ENCODE data around the gene MAPKAPK5. TPM values are rescaled to one million over a fixed set of nuclear protein-coding genes. Genes with fewer than 3 reads are reported as not detected.
"Not testable (repeated sequence)": the region's sequence is repeated elsewhere in the genome, so short reads cannot be mapped to it uniquely, and the experiment has no call there.

MAPKAPK5 gene
- total and polyA plus RNA-seq, 5 donors from 2014 or later, result 27.5 to 61.1 (median 33.1) TPM

DNA sequence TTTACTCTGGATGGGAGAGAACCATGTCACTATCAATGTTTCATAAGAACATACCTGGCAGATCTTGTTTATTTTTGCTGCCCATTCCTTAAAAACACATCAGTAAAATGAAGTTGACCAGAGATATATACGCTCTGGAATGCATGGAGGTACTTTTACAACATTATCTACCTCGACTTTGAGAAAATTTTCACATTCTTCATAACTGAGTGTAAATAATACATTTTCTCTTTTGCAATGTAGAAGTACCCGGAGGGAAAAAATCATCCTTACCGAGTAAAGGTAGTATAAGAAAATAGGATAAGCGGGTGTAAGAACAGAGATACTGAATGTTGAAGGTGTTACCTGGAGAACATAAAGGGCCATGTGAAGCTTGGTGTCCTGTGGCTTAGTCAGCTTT lies 90.2 kb downstream of the MAPKAPK5 start:
- Mint-ChIP-seq H3K27ac (no peak overlapping the region), H3K36me3 (peaks cover 36% of the 10 kb centered on the region), H3K27me3 (no peaks in the 10 kb centered on the region), H3K4me1 (no peaks in the 10 kb centered on the region), H3K9me3 (no peaks in the 10 kb centered on the region), H3K4me3 (no peak overlapping the region)
- no peaks in the 10 kb centered on the region for H3K9me3 ChIP-seq (ENCODE audit: control insufficient read depth in 2 of 2, low read length in 2 of 2)
- H3K27me3 ChIP-seq (ENCODE audit: control insufficient read depth, insufficient read depth, low read length), result no peaks in the 10 kb centered on the region
- ATAC-seq (ENCODE audit: low read depth in 2 of 2) (no peak), DNase-seq (no peak)
- H3K4me3 ChIP-seq (ENCODE audit: low read depth, low read length), result no peak overlapping the region
- no peak overlapping the region for H3K27ac ChIP-seq (ENCODE audit: insufficient read depth, low read length, poor library complexity, severe bottlenecking)
- H3K36me3 ChIP-seq (ENCODE audit: control insufficient read depth, insufficient read depth, low read length), result peaks cover 34% of the 10 kb centered on the region
- H3K4me1 ChIP-seq (ENCODE audit: control insufficient read depth, insufficient read depth, low read length, poor library complexity, severe bottlenecking), result no peaks in the 10 kb centered on the region

DNA sequence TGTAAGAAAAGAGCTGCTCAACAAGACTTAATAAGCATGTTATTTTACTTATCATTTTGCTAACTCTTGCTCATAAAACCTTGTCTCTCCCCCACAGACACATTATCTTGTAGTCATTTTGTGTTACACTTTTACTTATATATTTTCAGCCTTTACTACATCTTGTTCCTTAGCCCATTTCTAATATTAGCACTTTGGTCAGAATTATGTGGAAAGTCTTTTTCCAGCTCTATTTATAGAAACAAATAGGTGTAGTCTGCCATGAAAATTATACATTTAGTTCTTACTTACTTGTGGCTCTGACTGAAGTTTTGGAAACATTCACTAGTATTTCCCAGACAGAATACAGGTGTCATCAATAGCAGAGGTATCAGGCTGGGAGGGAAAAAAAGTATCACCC lies 94.8 kb downstream of the MAPKAPK5 start:
- H3K27ac ChIP-seq (ENCODE audit: insufficient read depth, low read length, poor library complexity, severe bottlenecking), result no peak overlapping the region
- no peaks in the 10 kb centered on the region for H3K4me1 ChIP-seq (ENCODE audit: control insufficient read depth, insufficient read depth, low read length, poor library complexity, severe bottlenecking)
- H3K4me3 ChIP-seq (ENCODE audit: low read depth, low read length), result no peak overlapping the region
- Mint-ChIP-seq H3K27ac (no peak overlapping the region), H3K4me1 (peaks cover 0 to 7% (median 0%) of the 10 kb centered on the region in 4 donors), H3K4me3 (no peak overlapping the region), H3K27me3 (no peaks in the 10 kb centered on the region), H3K9me3 (peaks cover 0 to 2% (median 0%) of the 10 kb centered on the region in 7 donors), H3K36me3 (peaks cover 20% of the 10 kb centered on the region)
- no peak for ATAC-seq (ENCODE audit: low read depth in 2 of 2)
- H3K36me3 ChIP-seq (ENCODE audit: control insufficient read depth, insufficient read depth, low read length), result peaks cover 39% of the 10 kb centered on the region
- no peak for DNase-seq
- no peaks in the 10 kb centered on the region for H3K9me3 ChIP-seq (ENCODE audit: control insufficient read depth in 2 of 2, low read length in 2 of 2)
- no peaks in the 10 kb centered on the region for H3K27me3 ChIP-seq (ENCODE audit: control insufficient read depth, insufficient read depth, low read length)

DNA sequence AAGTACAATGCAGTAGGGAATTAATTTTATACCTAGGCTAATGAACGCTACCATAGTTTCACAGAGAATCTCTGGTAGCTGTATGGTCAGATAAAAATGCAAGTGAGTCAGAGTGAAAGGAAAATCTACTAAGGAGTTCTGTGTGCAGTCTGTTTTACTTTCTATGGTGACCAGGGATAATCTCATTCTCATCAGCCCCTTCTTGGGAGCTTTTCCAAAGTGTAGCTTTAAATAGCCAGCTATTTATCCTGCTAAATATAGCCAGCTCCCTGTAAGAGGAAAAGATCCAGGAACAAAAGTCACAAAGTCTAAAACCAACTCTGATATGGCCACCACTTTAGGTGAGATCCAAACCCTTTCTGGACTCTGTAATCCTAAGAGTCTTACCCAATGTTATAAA lies 95.4 kb downstream of the MAPKAPK5 start:
- peaks cover 0 to 2% (median 0%) of the 10 kb centered on the region in 7 donors for H3K9me3 Mint-ChIP-seq
- no peaks in the 10 kb centered on the region for H3K4me1 ChIP-seq (ENCODE audit: control insufficient read depth, insufficient read depth, low read length, poor library complexity, severe bottlenecking)
- no peak overlapping the region for H3K27ac Mint-ChIP-seq
- ATAC-seq (ENCODE audit: low read depth in 2 of 2) (no peak), DNase-seq (no peak)
- no peaks in the 10 kb centered on the region for H3K9me3 ChIP-seq (ENCODE audit: control insufficient read depth in 2 of 2, low read length in 2 of 2)
- no peak overlapping the region for H3K27ac ChIP-seq (ENCODE audit: insufficient read depth, low read length, poor library complexity, severe bottlenecking)
- peaks cover 15% of the 10 kb centered on the region for H3K36me3 Mint-ChIP-seq
- H3K4me3 Mint-ChIP-seq, result no peak overlapping the region
- peaks cover 0 to 7% (median 0%) of the 10 kb centered on the region in 4 donors for H3K4me1 Mint-ChIP-seq
- H3K27me3 Mint-ChIP-seq, result no peaks in the 10 kb centered on the region
- no peak overlapping the region for H3K4me3 ChIP-seq (ENCODE audit: low read depth, low read length)
- H3K36me3 ChIP-seq (ENCODE audit: control insufficient read depth, insufficient read depth, low read length), result peaks cover 33% of the 10 kb centered on the region
- no peaks in the 10 kb centered on the region for H3K27me3 ChIP-seq (ENCODE audit: control insufficient read depth, insufficient read depth, low read length)

DNA sequence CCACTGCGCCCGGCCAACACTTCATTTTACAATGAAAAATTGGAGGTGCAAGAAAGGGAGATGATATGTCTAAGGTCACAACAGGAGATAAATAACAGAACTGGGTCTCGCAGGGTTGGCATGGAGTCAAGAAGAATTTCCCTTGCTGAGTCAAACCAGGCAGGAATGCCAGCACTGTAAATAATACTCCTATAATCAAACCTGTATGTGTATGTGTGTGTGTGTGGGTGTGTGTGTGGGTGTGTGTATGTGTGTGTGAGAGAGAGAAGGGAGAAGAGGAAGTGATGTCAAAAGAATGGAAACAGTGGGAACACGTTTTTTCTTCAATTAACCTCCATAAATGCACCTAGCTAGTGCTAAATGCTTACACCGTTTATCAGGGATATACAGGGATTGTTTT lies 100.5 kb downstream of the MAPKAPK5 start:
- peak overlapping the region in 1 of 3 donors; percentile 8 for H3K27ac Mint-ChIP-seq
- H3K4me3 ChIP-seq (ENCODE audit: low read depth, low read length), result no peak overlapping the region
- peaks cover 3% of the 10 kb centered on the region for H3K36me3 Mint-ChIP-seq
- peaks cover 0 to 2% (median 0%) of the 10 kb centered on the region in 7 donors for H3K9me3 Mint-ChIP-seq
- H3K4me1 Mint-ChIP-seq, result peaks cover 5 to 11% (median 5%) of the 10 kb centered on the region in 4 donors
- DNase-seq (no peak), ATAC-seq (ENCODE audit: low read depth in 2 of 2) (no peak)
- H3K27me3 Mint-ChIP-seq, result no peaks in the 10 kb centered on the region
- H3K4me1 ChIP-seq (ENCODE audit: control insufficient read depth, insufficient read depth, low read length, poor library complexity, severe bottlenecking), result no peaks in the 10 kb centered on the region
- no peaks in the 10 kb centered on the region for H3K27me3 ChIP-seq (ENCODE audit: control insufficient read depth, insufficient read depth, low read length)
- H3K27ac ChIP-seq (ENCODE audit: insufficient read depth, low read length, poor library complexity, severe bottlenecking), result no peak overlapping the region
- no peak overlapping the region for H3K4me3 Mint-ChIP-seq
- H3K9me3 ChIP-seq (ENCODE audit: control insufficient read depth in 2 of 2, low read length in 2 of 2), result no peaks in the 10 kb centered on the region
- peaks cover 12% of the 10 kb centered on the region for H3K36me3 ChIP-seq (ENCODE audit: control insufficient read depth, insufficient read depth, low read length)

DNA sequence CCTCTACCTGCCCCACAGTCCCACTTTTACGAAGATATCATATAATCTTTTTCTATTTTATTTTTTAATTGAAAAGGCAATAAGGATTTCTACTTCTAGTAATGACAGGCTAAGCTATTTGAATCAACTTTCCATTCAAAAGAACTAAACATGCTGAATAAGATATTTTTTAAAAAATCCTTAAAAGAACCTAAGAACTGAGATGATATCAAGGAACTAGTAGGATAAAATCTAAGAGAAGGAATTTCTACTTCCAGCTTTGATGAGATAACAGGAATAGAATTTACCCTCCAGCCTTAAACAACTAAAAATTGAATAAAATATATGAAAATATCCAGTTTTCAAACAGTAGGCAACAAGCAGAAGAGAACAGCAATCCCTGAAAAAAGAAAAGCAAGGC lies 101.9 kb downstream of the MAPKAPK5 start:
- H3K36me3 Mint-ChIP-seq, result peaks cover 3% of the 10 kb centered on the region
- ATAC-seq (ENCODE audit: low read depth in 2 of 2) (no peak), DNase-seq (no peak)
- H3K4me1 Mint-ChIP-seq, result peaks cover 4 to 7% (median 5%) of the 10 kb centered on the region in 4 donors
- H3K27me3 ChIP-seq (ENCODE audit: control insufficient read depth, insufficient read depth, low read length), result no peaks in the 10 kb centered on the region
- H3K9me3 Mint-ChIP-seq, result peaks cover 0 to 2% (median 0%) of the 10 kb centered on the region in 7 donors
- no peak overlapping the region for H3K27ac Mint-ChIP-seq
- no peak overlapping the region for H3K27ac ChIP-seq (ENCODE audit: insufficient read depth, low read length, poor library complexity, severe bottlenecking)
- H3K9me3 ChIP-seq (ENCODE audit: control insufficient read depth in 2 of 2, low read length in 2 of 2), result no peaks in the 10 kb centered on the region
- no peak overlapping the region for H3K4me3 ChIP-seq (ENCODE audit: low read depth, low read length)
- H3K4me3 Mint-ChIP-seq, result no peak overlapping the region
- H3K4me1 ChIP-seq (ENCODE audit: control insufficient read depth, insufficient read depth, low read length, poor library complexity, severe bottlenecking), result no peaks in the 10 kb centered on the region
- H3K27me3 Mint-ChIP-seq, result no peaks in the 10 kb centered on the region
- H3K36me3 ChIP-seq (ENCODE audit: control insufficient read depth, insufficient read depth, low read length), result peaks cover 7% of the 10 kb centered on the region

DNA sequence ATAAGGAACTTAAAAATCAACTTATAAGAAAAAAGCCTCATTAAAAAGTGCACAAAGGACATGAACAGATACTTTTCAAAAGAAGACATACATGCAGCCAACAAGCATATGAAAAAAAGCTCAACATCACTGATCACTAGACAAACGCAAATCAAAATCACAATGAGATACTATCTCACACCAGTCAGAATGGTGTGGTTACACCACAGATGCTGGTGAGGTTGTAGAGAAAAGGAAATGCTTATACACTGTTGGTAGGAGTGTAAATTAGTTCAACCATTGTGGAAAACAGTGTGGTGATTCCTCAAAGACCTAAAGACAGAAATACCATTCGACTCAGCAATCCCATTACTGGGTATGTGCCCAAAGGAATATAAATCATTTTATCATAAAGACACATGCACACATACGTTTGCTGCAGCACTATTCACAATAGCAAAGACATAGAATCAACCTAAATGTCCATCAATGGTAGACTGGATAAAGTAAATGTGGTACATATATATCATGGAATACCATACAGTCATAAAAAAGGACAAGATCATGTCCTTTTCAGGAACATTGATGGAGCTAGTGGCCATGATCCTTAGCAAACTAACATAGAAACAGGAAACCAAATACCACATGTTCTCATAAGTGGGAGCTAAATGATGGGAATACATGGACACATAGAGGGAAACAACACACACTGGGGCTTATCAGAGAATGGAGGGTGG lies 109.1 kb downstream of the MAPKAPK5 start:
- not testable (repeated sequence) for H3K9me3 ChIP-seq (ENCODE audit: control insufficient read depth in 2 of 2, low read length in 2 of 2); H3K27me3 Mint-ChIP-seq; H3K4me3 Mint-ChIP-seq; H3K9me3 Mint-ChIP-seq; H3K27me3 ChIP-seq (ENCODE audit: control insufficient read depth, insufficient read depth, low read length); H3K27ac ChIP-seq (ENCODE audit: insufficient read depth, low read length, poor library complexity, severe bottlenecking); H3K4me1 ChIP-seq (ENCODE audit: control insufficient read depth, insufficient read depth, low read length, poor library complexity, severe bottlenecking)
- Mint-ChIP-seq H3K4me1 (peaks cover 21 to 38% (median 29%) of the 10 kb centered on the region in 4 donors), H3K27ac (peak overlapping the region in 1 of 3 donors; percentile 31), H3K36me3 (peaks cover 29% of the 10 kb centered on the region)
- ATAC-seq (ENCODE audit: low read depth in 2 of 2) (peak; percentile 52 to 67), DNase-seq (peak in 2 of 3 donors; percentile 31 to 41)
- peaks cover 16% of the 10 kb centered on the region for H3K36me3 ChIP-seq (ENCODE audit: control insufficient read depth, insufficient read depth, low read length)
- peak overlapping the region; percentile 34 for H3K4me3 ChIP-seq (ENCODE audit: low read depth, low read length)

Other genes starting within 250 kb of the MAPKAPK5 start
- 43.1 TPM for gene ATXN2, start 242.9 kb upstream of the MAPKAPK5 start, total RNA-seq
- 10 to 100 TPM in 3 of 4 donors, 1 to 10 TPM in 1; 9.7 to 15.5 (median 14.3) TPM for gene ATXN2, start 242.9 kb upstream of the MAPKAPK5 start, polyA plus RNA-seq
- gene BRAP, start 156.3 kb upstream of the MAPKAPK5 start, total RNA-seq, result 23.7 TPM
- gene BRAP, start 156.3 kb upstream of the MAPKAPK5 start, polyA plus RNA-seq, result 10 to 100 TPM; 21.2 to 26.1 (median 25.4) TPM
- gene ACAD10, start 156.2 kb upstream of the MAPKAPK5 start, total RNA-seq, result 27.6 TPM
- 10 to 100 TPM in 2 of 4 donors, 1 to 10 TPM in 2; 6.9 to 11.8 (median 10.1) TPM for gene ACAD10, start 156.2 kb upstream of the MAPKAPK5 start, polyA plus RNA-seq
- gene ALDH2, start 75.3 kb upstream of the MAPKAPK5 start, total RNA-seq, result 1.7 TPM
- gene ALDH2, start 75.3 kb upstream of the MAPKAPK5 start, polyA plus RNA-seq, result under 1 TPM; 0.02 to 0.64 (median 0.19) TPM
- 20.2 TPM for gene TMEM116, start 170.9 kb downstream of the MAPKAPK5 start, total RNA-seq
- gene TMEM116, start 170.9 kb downstream of the MAPKAPK5 start, polyA plus RNA-seq, result 10 to 100 TPM; 25.2 to 38.4 (median 30.7) TPM
- gene ERP29, start 171.2 kb downstream of the MAPKAPK5 start, total RNA-seq, result 103 TPM
- gene ERP29, start 171.2 kb downstream of the MAPKAPK5 start, polyA plus RNA-seq, result 100 to 1,000 TPM; 188 to 218 (median 207) TPM

Measured in CD4-positive, CD25-positive, alpha-beta regulatory T cell (primary cell).